Fibroblast of the conjunctiva (primary cell): ENCODE measurements around the gene GJD3.
"Not testable (repeated sequence)": the region's sequence is repeated elsewhere in the genome, so short reads cannot be mapped to it uniquely, and the experiment has no call there.

Source experiments
- DNase-seq: peaks from one replicate; pipeline ENCODE4 v3.0.0-alpha.2; 2010; ENCODE audit warnings: low read depth

GJD3 gene, protein sequence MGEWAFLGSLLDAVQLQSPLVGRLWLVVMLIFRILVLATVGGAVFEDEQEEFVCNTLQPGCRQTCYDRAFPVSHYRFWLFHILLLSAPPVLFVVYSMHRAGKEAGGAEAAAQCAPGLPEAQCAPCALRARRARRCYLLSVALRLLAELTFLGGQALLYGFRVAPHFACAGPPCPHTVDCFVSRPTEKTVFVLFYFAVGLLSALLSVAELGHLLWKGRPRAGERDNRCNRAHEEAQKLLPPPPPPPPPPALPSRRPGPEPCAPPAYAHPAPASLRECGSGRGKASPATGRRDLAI

DNA sequence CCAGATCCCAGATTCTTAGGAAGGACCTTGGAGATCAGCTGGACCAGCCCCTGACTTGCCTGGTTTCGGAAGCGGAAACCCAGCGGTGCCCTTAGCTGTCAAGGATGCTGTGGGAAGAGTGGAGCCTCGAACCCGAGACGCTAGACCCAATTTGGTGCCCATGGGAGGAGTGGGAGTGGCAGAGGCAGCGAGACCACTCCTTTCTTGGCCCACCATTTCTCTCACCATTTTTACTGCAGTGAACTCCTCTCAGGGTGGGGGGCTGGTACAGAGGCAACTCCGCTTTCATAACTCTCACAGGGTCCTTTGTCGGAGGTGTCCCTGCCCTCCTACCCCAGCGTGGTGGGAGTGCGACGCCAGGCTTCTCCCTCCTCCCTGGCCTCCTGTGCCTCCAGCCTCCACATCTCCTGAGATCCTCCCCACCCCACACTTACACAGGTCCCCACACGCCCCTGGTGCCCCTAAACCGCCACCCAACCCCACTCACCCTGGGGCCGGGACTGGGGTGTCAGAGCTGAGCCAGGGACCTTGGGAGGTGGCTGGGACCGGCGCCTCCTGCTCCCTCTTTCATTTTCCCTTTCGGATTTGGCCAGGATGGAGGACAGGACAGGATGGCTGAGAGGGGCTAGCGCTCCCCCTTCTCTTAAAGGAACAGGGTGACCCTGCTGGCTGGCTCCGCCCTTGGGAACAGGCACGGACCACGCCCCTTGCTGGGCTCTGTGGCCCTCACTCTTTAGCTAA is at the start of gene GJD3:
Gene GJD3, minus strand, starts transcription at position 617 of the 741 bp plus-strand sequence. CDS start 922 bp downstream, outside the sequence.
- DNase-seq = no peak

DNA sequence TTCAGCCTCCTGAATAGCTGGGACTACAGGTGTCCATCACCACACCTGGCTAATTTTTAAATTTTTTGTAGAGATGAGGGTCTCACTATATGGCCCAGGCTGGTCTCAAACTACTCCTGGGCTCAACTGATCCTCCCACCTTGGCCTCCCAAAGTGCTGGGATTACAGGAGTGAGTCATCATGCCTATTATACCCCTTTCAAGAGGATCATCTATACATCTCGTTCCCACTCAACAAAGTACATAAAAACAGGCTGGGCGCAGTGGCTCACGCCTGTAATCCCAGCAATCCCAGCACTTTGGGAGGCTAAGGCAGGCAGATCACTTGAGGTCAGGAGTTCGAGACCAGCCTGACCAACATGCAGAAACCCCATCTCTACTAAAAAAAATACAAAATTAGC is 49.8 kb upstream of the GJD3 start:
- not testable (repeated sequence) for DNase-seq

DNA sequence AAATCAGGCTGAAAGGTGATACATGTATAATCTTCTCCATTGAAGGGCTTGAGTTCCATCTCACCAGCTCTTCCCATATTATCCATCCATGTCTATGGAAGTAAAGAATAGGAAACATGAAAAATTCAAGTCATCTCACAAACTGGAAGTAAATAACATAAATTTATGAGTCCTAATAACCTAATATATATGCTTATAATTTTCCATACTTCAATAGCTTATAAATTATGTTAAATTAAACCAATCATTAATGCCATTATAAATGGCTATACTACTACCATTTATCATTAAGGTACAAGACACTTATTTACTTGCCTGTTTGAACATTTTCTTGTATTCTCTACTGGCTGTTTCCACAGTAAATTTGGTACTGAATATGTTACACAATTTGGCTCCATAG is 48.3 kb upstream of the GJD3 start:
- no peak for DNase-seq

DNA sequence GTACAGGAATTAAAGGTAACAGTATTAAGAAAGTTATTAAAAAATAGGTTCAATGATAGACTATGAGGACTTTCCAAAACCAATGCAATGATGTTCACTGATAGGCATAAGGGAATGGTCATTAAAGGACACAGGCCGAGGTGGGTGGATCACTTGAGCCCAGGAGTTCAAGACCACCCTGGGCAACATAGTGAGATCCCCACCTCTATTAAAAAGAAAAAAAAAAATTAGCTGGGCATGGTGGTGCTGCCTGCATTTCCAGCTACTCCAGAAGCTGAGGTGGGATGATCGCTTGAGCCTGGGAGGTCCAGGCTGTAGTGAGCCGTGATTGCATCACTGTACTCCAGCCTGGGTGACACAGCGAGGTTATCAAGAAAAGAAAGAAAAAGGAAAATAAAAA is 47.3 kb upstream of the GJD3 start:
- no peak for DNase-seq

DNA sequence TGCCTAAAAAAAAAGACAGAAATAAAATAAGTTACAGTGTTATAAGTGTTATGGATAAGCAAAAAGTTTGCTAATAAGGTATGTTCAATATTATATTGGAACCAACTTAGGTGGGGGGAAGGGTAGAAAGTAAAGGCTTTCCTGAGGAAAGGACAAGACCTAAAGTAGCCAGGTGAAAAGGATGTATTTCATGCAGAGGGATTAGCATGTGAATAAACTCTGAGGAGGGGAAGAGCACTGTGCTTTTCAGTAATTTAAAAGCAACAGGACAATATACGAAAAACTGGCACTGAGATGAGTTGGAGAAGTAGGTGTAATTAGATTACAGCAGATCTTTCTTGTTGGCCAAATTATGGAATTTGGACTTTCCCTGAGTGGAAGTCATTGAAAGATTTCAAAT is 45.5 kb upstream of the GJD3 start:
- no peak for DNase-seq

DNA sequence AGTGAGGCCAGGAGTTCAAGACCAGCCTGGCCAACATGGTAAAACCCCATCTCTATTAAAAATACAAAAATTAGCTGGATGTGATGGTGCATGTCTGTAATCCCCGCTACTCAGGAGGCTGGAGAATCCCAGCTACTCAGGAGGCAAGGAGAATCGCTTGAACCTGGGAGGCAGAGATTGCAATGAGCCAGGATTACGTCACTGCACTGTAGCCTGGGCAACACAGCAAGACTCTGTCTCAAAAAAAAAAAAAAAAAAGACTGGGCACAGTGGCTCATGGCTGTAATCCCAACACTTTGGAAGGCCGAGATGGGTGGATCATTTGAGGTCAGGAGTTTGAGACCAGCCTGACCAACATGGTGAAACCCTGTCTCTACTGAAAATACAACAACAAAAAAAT is 45.0 kb upstream of the GJD3 start:
- DNase-seq = not testable (repeated sequence)

DNA sequence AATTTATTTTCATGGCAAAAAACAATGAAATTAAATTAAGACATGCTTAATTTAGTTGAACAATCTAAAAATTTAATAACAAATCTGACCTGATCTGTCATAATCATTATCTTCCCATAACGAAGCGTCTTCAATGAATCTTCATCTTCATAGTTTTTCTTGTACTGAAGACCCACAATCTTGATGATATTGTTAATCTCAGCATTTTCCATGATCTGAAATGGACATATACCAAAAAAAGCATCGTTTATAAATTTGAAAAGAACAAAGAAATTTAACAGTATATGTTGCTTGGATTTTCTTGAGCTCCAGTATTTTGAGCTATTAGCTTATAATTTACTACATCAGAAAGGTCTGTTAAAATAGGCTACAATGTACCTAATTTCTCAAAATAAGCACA is 42.9 kb upstream of the GJD3 start:
- no peak for DNase-seq

DNA sequence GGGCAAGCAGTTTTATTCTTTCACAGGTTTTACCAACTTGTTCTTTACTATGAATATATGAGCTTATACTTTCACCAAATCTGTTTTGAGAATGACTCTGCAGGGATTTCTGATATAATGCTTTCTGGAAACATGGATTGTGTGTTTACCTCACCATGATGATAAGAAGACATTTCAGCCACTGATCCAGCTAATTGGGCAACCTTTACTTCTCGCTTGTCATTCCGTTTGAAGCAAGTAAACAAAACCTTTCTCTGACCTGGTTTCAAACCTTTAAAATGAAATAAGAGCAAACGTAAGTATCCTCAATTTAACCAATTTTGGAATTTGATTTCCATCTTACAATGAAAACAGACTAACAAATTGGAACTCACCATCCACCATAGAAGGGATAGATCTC is 39.5 kb upstream of the GJD3 start:
- no peak for DNase-seq

DNA sequence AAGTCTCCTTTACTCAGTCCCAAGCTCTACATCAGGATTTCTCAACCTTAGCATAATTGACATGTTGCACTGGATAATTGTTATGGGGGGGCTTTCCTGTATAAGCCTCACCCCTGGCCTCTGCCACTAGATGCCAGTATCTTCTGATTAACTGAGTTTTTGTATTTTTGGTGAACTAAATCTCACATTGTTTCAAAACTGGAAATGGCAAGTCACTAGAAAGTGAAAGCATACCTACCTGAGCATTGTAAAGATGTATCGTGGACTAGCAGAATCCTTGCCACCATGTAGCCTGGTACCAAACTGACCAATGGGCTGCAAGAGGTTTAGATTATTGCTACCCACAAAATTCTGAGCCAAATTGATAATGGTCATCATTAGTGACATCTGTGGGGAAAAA is 38.1 kb upstream of the GJD3 start:
- DNase-seq = no peak

DNA sequence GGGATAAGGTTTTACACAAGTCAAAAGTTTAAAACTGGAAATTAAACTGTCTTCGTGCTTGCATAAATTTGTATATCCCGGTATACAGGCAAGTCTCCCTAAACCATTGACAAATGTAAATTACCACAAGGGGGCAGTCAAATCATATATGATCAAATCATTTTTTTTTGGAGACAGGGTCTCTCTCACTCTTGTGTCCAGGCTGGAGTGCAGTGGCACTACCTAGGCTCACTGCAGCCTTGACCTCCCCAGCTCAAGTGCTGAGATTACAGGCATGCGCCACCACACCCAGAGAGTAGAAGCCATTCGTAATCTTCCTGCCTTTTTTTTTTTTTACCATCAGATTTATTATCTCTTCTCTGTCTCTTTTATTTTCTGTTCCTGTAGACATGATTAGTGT is 34.6 kb upstream of the GJD3 start:
- peak; percentile 73 for DNase-seq

DNA sequence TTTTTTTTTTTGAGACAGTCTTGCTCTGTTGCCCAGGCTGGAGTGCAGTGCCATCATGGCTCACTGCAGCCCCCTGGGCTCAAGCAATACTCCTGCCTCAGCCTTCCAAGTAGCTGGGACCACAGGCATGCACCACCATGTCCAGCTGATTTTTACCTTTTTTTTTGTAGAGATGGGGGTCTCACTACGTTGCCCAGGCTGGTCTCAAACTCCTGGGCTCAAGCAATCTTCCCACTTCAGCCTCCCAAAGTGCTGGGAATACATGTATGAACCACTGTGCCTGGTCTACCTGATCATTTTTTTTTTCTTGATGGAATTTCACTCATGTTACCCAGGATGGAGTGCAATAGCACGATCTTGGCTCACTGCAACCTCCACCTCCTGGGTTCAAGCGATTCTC is 22.0 kb upstream of the GJD3 start:
- not testable (repeated sequence) for DNase-seq

DNA sequence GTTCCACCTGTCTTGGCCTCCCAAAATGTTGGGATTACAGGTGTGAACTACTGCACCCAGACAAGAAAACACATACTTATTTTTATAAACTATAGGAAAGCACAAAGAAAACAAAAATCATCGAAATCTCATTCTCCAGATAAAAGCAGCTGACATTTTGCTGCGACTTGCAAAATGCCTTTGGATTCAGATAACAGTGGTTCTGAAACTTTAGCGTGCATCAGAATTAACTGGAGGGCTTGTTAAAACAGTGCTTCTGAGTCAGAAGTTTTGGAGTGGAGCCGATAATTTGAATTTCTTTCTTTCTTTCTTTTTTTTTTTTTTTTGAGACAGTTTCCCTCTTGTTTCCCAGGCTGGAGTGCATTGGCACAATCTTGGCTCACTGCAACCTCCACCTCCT is 17.7 kb upstream of the GJD3 start:
- no peak for DNase-seq

DNA sequence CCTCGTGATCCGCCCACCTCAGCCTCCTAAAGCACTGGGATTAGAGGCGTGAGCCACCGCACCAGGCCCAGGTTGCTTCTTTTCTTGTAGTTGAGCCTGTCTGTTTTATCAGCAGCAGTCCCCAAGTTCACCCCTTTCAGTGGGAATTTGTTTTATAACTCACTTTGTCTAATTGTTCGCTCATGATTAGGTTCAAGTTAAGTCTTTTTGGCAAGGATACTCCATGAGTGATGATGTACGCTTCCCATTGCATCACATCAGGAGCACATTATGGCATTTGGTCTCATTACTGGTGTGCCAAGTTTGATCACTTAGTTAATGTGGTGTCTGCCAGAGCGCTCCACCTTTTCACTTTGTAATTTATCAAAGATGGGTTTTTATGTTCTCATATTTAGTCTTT is 14.4 kb upstream of the GJD3 start:
- DNase-seq = no peak

DNA sequence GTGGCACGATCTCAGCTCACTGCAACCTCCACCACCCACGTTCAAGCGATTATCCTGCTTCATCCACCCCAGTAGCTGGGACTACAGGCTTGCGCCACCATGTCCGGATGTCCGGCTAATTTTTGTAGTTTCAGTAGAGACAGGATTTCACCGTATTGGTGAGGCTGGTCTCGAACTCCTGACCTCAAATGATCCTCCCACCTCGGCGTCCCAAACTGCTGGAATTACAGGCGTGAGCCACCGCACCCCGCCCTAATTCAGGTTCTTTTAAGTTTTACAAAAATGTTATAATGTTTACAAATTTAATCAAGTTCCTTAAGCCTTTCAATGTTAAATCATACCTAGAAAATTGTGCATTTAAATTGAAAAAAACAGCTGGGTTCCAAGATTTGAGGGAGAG is 13.3 kb upstream of the GJD3 start:
- DNase-seq = no peak

DNA sequence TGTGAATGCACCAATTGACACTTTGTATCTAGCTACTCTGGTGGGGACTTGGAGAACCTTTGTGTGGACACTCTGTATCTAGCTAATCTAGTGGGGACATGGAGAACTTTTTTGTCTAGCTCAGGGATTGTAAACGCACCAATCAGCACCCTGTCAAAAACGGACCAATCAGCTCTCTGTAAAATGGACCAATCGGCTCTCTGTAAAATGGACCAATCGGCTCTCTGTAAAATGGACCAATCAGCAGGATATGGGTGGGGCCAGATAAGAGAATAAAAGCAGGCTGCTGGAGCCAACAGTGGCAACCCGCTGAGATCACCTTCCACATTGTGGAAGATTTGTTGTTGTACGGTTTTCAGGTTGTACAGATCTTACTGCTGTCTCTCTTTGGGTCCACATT is 12.0 kb upstream of the GJD3 start:
- DNase-seq = not testable (repeated sequence)

DNA sequence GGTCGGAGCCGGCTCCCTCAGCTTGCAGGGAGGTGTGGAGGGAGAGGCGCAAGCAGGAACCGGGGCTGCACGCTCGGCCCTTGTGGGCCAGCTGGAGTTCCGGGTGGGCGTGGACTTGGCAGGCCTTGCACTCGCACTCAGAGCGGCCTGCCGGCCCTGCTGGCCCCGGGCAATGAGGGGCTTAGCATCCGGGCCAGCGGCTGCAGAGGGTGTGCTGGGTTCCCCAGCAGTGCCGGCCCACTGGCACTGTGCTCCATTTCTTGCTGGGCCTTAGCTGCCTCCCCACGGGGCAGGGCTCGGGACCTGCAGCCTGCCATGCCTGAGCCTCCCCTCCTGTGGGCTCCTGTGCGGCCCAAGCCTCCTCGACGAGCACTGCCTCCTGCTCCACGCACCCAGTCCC is 11.2 kb upstream of the GJD3 start:
- not testable (repeated sequence) for DNase-seq

DNA sequence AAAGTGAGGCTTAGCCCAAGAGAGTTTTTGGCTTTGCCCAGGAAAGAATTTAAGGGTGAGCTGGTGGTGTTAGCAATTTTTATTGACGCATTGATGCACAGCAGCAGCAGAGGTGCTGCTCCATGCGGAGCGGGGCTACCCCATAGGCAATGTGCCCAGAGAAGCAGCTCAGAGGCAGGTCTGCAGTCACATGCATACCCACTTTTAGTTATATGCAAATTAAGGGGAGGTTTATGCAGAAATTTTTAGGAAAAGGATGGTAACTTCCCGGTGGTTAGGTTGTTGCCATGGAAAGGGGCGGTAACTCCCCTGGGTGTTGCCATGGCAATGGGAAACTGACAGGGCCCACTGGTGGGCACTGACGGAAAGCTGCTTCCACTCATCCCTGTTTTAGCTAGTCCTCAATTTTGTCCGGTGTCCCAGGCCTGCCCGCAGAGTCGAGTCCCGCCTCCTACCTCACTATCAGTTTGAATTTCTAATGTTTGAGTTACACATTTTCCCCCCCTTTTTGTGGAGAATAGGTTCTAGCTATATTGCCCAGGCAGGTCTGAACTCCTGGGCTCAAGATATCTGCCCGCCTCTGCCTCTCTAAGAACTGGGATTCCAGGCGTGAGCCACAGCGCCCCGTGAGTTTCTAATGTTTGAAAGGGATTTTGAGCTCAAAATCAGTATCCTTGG is 10.4 kb upstream of the GJD3 start:
- no peak for DNase-seq

DNA sequence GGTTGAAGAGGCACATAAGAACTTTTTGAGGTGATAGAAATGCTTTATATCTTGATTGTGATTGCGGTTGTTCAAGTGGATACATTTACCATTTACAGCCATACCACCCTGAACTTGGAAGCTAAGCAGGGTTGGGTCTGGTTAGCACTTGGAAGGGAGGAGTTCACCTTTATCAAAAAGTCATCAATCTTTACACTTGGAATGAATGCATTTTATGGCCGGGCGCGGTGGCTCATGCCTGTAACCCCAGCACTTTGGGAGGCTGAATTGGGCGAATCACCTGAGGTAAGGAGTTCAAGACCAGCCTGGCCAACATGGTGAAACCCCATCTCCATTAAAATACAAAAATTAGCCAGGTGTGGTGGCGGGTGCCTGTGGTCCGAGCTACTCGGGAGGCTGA is 9.5 kb upstream of the GJD3 start:
- no peak for DNase-seq

DNA sequence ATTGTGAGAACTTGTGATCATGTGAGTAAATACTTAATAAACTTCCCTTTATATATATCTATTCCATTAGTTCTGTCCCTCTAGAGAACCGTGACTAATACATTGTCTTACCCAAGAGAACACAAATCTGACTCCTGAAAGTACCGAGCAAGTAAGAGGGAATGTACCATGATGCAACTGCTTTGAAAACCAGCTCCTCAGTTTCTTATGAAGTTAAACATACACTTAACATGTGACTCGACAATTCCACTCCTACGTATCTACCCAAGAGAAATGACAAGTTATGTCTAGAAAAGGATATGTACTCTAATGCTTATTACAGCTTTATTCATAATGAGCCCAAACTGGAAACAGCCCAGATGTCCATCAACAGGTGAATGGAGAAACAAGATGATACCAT is 8.8 kb upstream of the GJD3 start:
- DNase-seq = peak; percentile 81

DNA sequence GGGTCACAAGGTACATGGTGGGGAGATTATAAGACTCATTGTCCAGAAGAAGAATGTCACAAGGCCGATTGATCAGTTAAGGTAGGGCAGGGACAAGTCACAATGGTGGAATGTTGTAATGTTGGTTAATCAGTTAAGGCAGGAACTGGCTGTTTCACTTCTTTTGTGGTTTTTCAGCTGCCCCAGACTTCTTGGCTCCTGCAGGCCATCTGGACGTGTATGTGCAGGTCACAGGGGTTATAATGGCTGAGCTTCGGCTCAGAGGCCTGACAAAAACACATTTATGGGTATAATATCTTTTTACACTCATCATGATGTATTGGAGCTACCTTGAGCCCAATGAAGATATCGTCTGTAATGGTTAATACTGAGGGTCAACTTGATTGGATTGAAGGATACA is 8.1 kb upstream of the GJD3 start:
- DNase-seq = not testable (repeated sequence)

DNA sequence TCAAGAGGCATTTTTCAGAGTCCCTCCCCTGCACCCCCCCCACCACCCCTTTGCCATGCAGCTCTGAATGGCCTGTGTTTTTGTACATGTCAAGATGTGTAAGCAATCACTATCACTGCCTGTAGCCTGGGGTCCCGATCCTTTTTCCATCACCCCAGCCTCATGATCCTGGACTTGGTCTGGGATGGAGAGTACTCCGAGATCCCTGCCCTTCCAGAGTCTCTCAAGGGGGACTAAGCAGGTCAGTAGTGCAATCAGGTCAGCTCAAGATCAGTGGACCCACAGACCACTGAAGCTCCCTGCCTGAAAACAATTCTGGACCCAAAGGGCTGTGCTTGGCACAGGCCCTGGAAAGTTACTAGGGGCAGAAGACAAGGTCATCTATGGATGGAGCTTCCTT is 7.5 kb upstream of the GJD3 start:
- DNase-seq = no peak

DNA sequence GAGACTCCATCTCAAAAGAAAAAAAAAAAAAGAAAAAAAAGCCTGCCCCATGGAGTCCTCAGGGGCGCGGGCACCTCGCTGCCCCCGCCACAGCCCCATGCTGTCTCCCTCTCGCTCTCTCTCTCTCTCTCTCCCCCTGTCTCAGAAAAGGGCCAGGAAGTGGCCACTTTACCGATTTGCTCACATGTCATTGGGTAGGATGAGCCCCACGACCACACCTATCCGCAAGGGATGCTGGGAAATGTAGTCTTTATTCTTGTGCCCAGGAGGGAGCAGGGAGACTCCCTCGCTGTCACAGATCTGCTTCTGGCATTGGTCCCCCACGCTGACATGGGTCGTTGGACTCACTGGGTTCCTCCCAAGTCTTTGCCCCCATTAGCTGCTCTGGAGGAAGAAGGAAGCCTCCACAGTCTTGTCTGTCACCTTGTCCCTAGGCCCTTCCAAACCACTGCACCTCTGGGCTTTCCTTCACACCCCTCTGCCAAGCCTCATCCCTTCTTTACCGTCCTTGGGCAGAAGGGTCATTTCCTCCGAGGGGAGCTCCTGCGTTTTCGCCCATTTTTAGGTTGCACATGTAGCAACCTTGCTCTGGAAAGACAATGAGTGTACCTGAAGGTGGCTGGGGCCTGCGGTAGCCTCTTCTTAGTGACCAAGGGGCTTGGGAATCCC is 6.9 kb upstream of the GJD3 start:
- DNase-seq = no peak

DNA sequence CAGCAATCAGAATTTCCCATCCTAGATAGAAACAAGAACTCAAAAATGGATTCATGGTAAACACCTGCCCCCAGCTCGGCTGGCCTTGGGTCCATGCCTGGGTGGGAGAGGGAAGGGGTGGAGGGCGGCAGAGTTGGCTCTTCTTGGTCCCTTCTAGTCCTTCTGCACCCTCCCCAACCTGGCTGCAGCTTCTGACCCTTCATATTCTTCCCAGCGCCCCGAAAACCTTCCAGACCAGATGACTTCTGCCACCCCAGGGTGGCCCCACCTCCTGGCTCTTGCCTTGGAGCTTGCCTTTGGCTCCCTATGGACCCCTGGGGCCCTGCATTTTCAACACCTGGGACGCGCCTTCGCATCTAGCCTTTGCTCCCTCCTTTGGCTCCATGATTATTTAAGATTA is 5.4 kb upstream of the GJD3 start:
- DNase-seq = no peak
